HCT116 (cell line): ENCODE data around the gene PTPRO. TPM values are rescaled to one million over a fixed set of nuclear protein-coding genes. Genes with fewer than 3 reads are reported as not detected.

Experiments used
- ATAC-seq: fragments of 200-7000 bp; cut with Tn5 transposase; 2 replicates; pipeline ENCODE4 v1.9.1; 2020; ENCODE audit warnings: mild to moderate bottlenecking, moderate library complexity
- BruUV-seq: library from RNA; stranded (reverse); fragments of 400-500 nt; replicated peaks from 2 replicates; lab custom pipeline; 2021; lab: Mats Ljungman, UMichigan
- CTCF ChIA-PET: fragments of 300-600 bp; sonication (Branson Sonifier 250); formaldehyde crosslinking; loops from one replicate; lab custom pipeline; 2021; ENCODE audit warnings: antibody characterized with exemption; lab: Charles Lee
- POLR2A ChIA-PET: fragments of 300-600, 350-600 bp; sonication (Branson Sonifier 250); formaldehyde crosslinking; loops from one replicate; lab custom pipeline; 2021; ENCODE audit warnings: antibody characterized with exemption; lab: Charles Lee
- RAD21 ChIA-PET, 2 experiments: fragments of 300-600 bp; sonication (Branson Sonifier 250); formaldehyde crosslinking; loops; one replicate each; lab custom pipeline; 2023; ENCODE audit warnings: low total read pairs in 2 of 2; ENCODE audit not compliant: uncharacterized antibody in 2 of 2, unreplicated experiment in 2 of 2, low non-redundant PET in 1 of 2; lab: Charles Lee
- DNase-seq: peaks from one replicate; pipeline ENCODE4 v3.0.0-alpha.2; 2010; ENCODE audit warnings: low read depth, low spot score
- H2AFZ ChIP-seq: fragments of 200-600 bp; shearing (Covaris generic), sonication (generic); 2 replicates; pipeline ENCODE4 v1.6.1; 2017; ENCODE audit warnings: low read depth, mixed run types, mixed read lengths, antibody characterized with exemption, low read length; ENCODE audit not compliant: poor library complexity, severe bottlenecking
- H3K27ac ChIP-seq: 2 replicates; pipeline ENCODE4 v1.5.1; 2012; ENCODE audit warnings: low read depth, low read length
- H3K27me3 ChIP-seq: fragments of 200-600 bp; sonication (generic); 2 replicates; pipeline ENCODE4 v1.6.1; 2016; ENCODE audit warnings: mixed run types, low read length, mixed read lengths; ENCODE audit not compliant: insufficient read depth
- H3K36me3 ChIP-seq, 2 experiments: fragments of 200-500 bp in 1 of 2; fragments of 200-600 bp in 1 of 2; sonication (Bioruptor generic) in 1 of 2; sonication (generic) in 1 of 2; 2 replicates each; pipeline versions ENCODE4 v1.5.1 to v1.6.1; 2014 to 2016; ENCODE audit warnings: low read length in 2 of 2, inconsistent platforms in 1 of 2, mixed read lengths in 1 of 2, mixed run types in 1 of 2; ENCODE audit not compliant: insufficient read depth in 2 of 2, control insufficient read depth in 1 of 2
- H3K4me1 ChIP-seq, 2 experiments: fragments of 200-600 bp in 1 of 2; sonication (generic) in 1 of 2; 2 replicates each; pipeline versions ENCODE4 v1.5.1 to v1.6.1; 2012 to 2017; ENCODE audit warnings: low read length in 2 of 2, inconsistent platforms in 1 of 2, mild to moderate bottlenecking in 1 of 2, mixed read lengths in 1 of 2, mixed run types in 1 of 2, moderate library complexity in 1 of 2; ENCODE audit not compliant: insufficient read depth in 2 of 2, control insufficient read depth in 1 of 2
- H3K4me2 ChIP-seq: fragments of 200-600 bp; sonication (generic); 2 replicates; pipeline ENCODE4 v1.6.1; 2017; ENCODE audit warnings: mixed run types, low read length, mixed read lengths
- H3K4me3 ChIP-seq, 2 experiments: fragments of 200-600 bp in 1 of 2; sonication (generic) in 1 of 2; replicated peaks in 1 of 2; 2 replicates each; pipeline ENCODE4 v1.5.1; 2011 to 2016; ENCODE audit warnings: low read length in 2 of 2, control low read depth in 1 of 2, low read depth in 1 of 2, mild to moderate bottlenecking in 1 of 2, mixed read lengths in 1 of 2, mixed run types in 1 of 2
- H3K79me2 ChIP-seq: fragments of 200-600 bp; sonication (generic); 2 replicates; pipeline ENCODE4 v1.6.1; 2017; ENCODE audit warnings: mild to moderate bottlenecking, mixed run types, low read length, moderate library complexity, mixed read lengths; ENCODE audit not compliant: insufficient read depth
- H3K9ac ChIP-seq: fragments of 200-600 bp; sonication (generic); 2 replicates; pipeline ENCODE4 v1.6.1; 2016; ENCODE audit warnings: low read length, mixed read lengths
- H3K9me2 ChIP-seq: fragments of 200-600 bp; sonication (generic), shearing (Covaris generic); 2 replicates; pipeline ENCODE4 v1.6.1; 2017; ENCODE audit warnings: mixed run types, mild to moderate bottlenecking, moderate library complexity; ENCODE audit not compliant: insufficient read depth
- H3K9me3 ChIP-seq, 2 experiments: fragments of 200-500 bp in 1 of 2; fragments of 200-600 bp in 1 of 2; sonication (Bioruptor generic) in 1 of 2; sonication (generic) in 1 of 2; 2 replicates each; pipeline ENCODE4 v1.6.1; 2014 to 2017; ENCODE audit warnings: low read length in 2 of 2, mixed read lengths in 2 of 2, inconsistent platforms in 1 of 2, low read depth in 1 of 2, mild to moderate bottlenecking in 1 of 2, mixed run types in 1 of 2, moderate library complexity in 1 of 2; ENCODE audit not compliant: control insufficient read depth in 1 of 2, insufficient read depth in 1 of 2
- H4K20me1 ChIP-seq: fragments of 200-600 bp; sonication (generic), shearing (Covaris generic); 2 replicates; pipeline ENCODE4 v1.6.1; 2017; ENCODE audit warnings: mixed run types, mild to moderate bottlenecking, moderate library complexity; ENCODE audit not compliant: insufficient read depth
- ATF3 ChIP-seq: IDR thresholded peaks from 2 replicates; pipeline ENCODE4 v1.6.1; 2012
- CTCF ChIP-seq, 3 experiments: fragments of 200-600 bp in 1 of 3; sonication (generic) in 1 of 3; IDR thresholded peaks in 2 of 3; conservative IDR thresholded peaks in 1 of 3; 2 replicates each; pipeline ENCODE4 v1.5.1; 2012 to 2017; ENCODE audit warnings: low read depth in 2 of 3, low read length in 2 of 3, antibody characterized with exemption in 1 of 3, borderline replicate concordance in 1 of 3, control low read depth in 1 of 3, mild to moderate bottlenecking in 1 of 3, mixed read lengths in 1 of 3, mixed run types in 1 of 3, moderate library complexity in 1 of 3; ENCODE audit not compliant: insufficient read depth in 1 of 3
- EGR1 ChIP-seq: IDR thresholded peaks from 2 replicates; pipeline ENCODE4 v1.6.1; 2012; ENCODE audit warnings: low read depth
- FOSL1 ChIP-seq: IDR thresholded peaks from 2 replicates; pipeline ENCODE4 v1.6.1; 2012; ENCODE audit warnings: low read depth
- JUND ChIP-seq: IDR thresholded peaks from 2 replicates; pipeline ENCODE4 v1.6.1; 2012
- POLR2AphosphoS5 ChIP-seq: IDR thresholded peaks from 2 replicates; pipeline ENCODE4 v1.6.1; 2011; ENCODE audit warnings: mild to moderate bottlenecking, low read depth, low read length, moderate library complexity
- RAD21 ChIP-seq: IDR thresholded peaks from 2 replicates; pipeline ENCODE4 v1.6.1; 2012; ENCODE audit warnings: low read depth, mild to moderate bottlenecking
- REST ChIP-seq: IDR thresholded peaks from 2 replicates; pipeline ENCODE4 v1.6.1; 2012; ENCODE audit warnings: low read depth
- TCF7L2 ChIP-seq: IDR thresholded peaks from 2 replicates; pipeline ENCODE4 v1.7.0; 2011; ENCODE audit warnings: borderline replicate concordance, inconsistent platforms; ENCODE audit not compliant: insufficient read depth, insufficient read length; ENCODE audit errors: extremely low read depth
- YY1 ChIP-seq: IDR thresholded peaks from 2 replicates; pipeline ENCODE4 v1.6.1; 2011; ENCODE audit warnings: low read length, low read depth, moderate library complexity, mild to moderate bottlenecking; ENCODE audit not compliant: insufficient replicate concordance; ENCODE audit errors: extremely low read depth
- ZBTB33 ChIP-seq: IDR thresholded peaks from 2 replicates; pipeline ENCODE4 v1.6.1; 2011; ENCODE audit warnings: mild to moderate bottlenecking, low read length, moderate library complexity; ENCODE audit not compliant: insufficient replicate concordance; ENCODE audit errors: extremely low read depth
- ZFX ChIP-seq: fragments of 450-650 bp; IDR thresholded peaks from 2 replicates; pipeline ENCODE4 v1.6.1; 2017
- intact Hi-C: fragments of 100-400 bp; cut with micrococcal nuclease; formaldehyde crosslinking; loops from 2 replicates; pipeline ENCODE4 v1.10.0; 2022
- total RNA-seq: library from RNA; stranded (reverse); gene quantifications from one replicate; pipeline ENCODE4 v1.2.1, GENCODE V29; 2021; ENCODE audit not compliant: unreplicated experiment

PTPRO gene
- total RNA-seq, 1 experiment from 2014 or later: not detected

- DNase-seq (no peak), ATAC-seq (no peak)
- Histone ChIP-seq H3K9me3 (no peaks in the 10 kb centered on the region), H3K36me3 (no peaks in the 10 kb centered on the region), H3K9me2 (0 out of 2 replicates have a peak, but pooled peaks cover 4% of the 10 kb centered on the region), H3K4me2 (no peak overlapping the region), H2AFZ (no peak overlapping the region), H3K27me3 (peaks cover 5% of the 10 kb centered on the region; the same call in 1 of the 2 replicates), H3K4me1 (no peaks in the 10 kb centered on the region), H3K4me3 (no peak overlapping the region), H3K9ac (no peak overlapping the region), H4K20me1 (no peaks in the 10 kb centered on the region), H3K27ac (no peak overlapping the region), H3K79me2 (no peaks in the 10 kb centered on the region)
- RAD21 ChIA-PET: no interaction called here
- BruUV-seq: no TSS peak
- TF ChIP-seq JUND: no peak
- intact Hi-C loops: no loop called here
- CTCF ChIA-PET: no interaction called here
- POLR2A ChIA-PET: no interaction called here
Measured at GRCh38 chr12:15299947-15300346, 22.4 kb upstream of the PTPRO start.

- ChIA-PET RAD21 (no interaction called here), CTCF (no interaction called here), POLR2A (no interaction called here)
- Histone ChIP-seq H3K36me3 (no peaks in the 10 kb centered on the region), H2AFZ (no peak overlapping the region), H3K9me3 (no peaks in the 10 kb centered on the region), H3K79me2 (no peaks in the 10 kb centered on the region), H3K4me1 (no peaks in the 10 kb centered on the region), H3K4me2 (no peak overlapping the region), H3K9me2 (no peaks in the 10 kb centered on the region), H3K9ac (no peak overlapping the region), H4K20me1 (no peaks in the 10 kb centered on the region), H3K4me3 (no peak overlapping the region), H3K27me3 (peaks cover 9% of the 10 kb centered on the region; the same call in 1 of the 2 replicates), H3K27ac (no peak overlapping the region)
- BruUV-seq: no TSS peak
- intact Hi-C loops: no loop called here
- no peak for DNase-seq
- no peak for ATAC-seq
- TF ChIP-seq YY1 (no peak), REST (no peak), TCF7L2 (no peak), ZBTB33 (no peak), FOSL1 (no peak), ATF3 (no peak), ZFX (no peak), POLR2AphosphoS5 (no peak), JUND (no peak), CTCF (IDR thresholded peaks at IDR 0.05 in 2 of 3, conservative IDR thresholded peaks at IDR 0.05 in 1 of 3; ENCODE audit: borderline replicate concordance in 1 of 3, insufficient read depth in 1 of 3, low read depth in 2 of 3, low read length in 2 of 3) (no peak), EGR1 (no peak), RAD21 (no peak)
Measured at GRCh38 chr12:15304296-15304695, 18.0 kb upstream of the PTPRO start.
